ENCODE data around the gene LYST. TPM values are rescaled to one million over a fixed set of nuclear protein-coding genes. Genes with fewer than 3 reads are reported as not detected.
A peak's percentile ranks its signal among the peaks of the same experiment; 100 is the strongest.

LYST gene
- total RNA-seq, 1 donor = 88.9 TPM

GRCh38 chr1:235679005-235679404, 187.7 kb downstream of the LYST start:
- H3K4me3 ChIP-seq (ENCODE audit: low read depth, low read length) = no peak overlapping the region
- no peak for TF ChIP-seq CTCF (IDR thresholded peaks at IDR 0.05; ENCODE audit: insufficient read depth, low read depth, low read length)
- DNase-seq (ENCODE audit: low read depth) = no peak

GRCh38 chr1:235675152-235675890, 191.4 kb downstream of the LYST start:
- peak; percentile 77 for DNase-seq (ENCODE audit: low read depth)
- no peak for TF ChIP-seq CTCF (IDR thresholded peaks at IDR 0.05; ENCODE audit: insufficient read depth, low read depth, low read length)
- H3K4me3 ChIP-seq (ENCODE audit: low read depth, low read length) = no peak overlapping the region

- no peak for TF ChIP-seq CTCF (IDR thresholded peaks at IDR 0.05; ENCODE audit: insufficient read depth, low read depth, low read length)
- DNase-seq (ENCODE audit: low read depth) = no peak
- H3K4me3 ChIP-seq (ENCODE audit: low read depth, low read length) = no peak overlapping the region
Measured at GRCh38 chr1:235673981-235674380, 192.7 kb downstream of the LYST start.

- no peak for DNase-seq (ENCODE audit: low read depth)
- no peak for TF ChIP-seq CTCF (IDR thresholded peaks at IDR 0.05; ENCODE audit: insufficient read depth, low read depth, low read length)
- no peak overlapping the region for H3K4me3 ChIP-seq (ENCODE audit: low read depth, low read length)
Measured at GRCh38 chr1:235671992-235672391, 194.7 kb downstream of the LYST start.

- no peak overlapping the region for H3K4me3 ChIP-seq (ENCODE audit: low read depth, low read length)
- no peak for DNase-seq (ENCODE audit: low read depth)
- TF ChIP-seq CTCF (IDR thresholded peaks at IDR 0.05; ENCODE audit: insufficient read depth, low read depth, low read length) = no peak
Measured at GRCh38 chr1:235670157-235670776, 196.4 kb downstream of the LYST start.

- no peak for DNase-seq (ENCODE audit: low read depth)
- no peak overlapping the region for H3K4me3 ChIP-seq (ENCODE audit: low read depth, low read length)
- no peak for TF ChIP-seq CTCF (IDR thresholded peaks at IDR 0.05; ENCODE audit: insufficient read depth, low read depth, low read length)
Measured at GRCh38 chr1:235669277-235669676, 197.4 kb downstream of the LYST start.

Measured in fibroblast of villous mesenchyme (primary cell).